Measurements from ENCODE around the gene EFNA3. TPM values are rescaled to one million over a fixed set of nuclear protein-coding genes. Genes with fewer than 3 reads are reported as not detected.

EFNA3 gene
- polyA plus RNA-seq, 3 donors: 6.3 to 8.8 (median 8.4) TPM

- DNase-seq: no peak
These were observed 13.7 kb upstream of the EFNA3 start for GRCh38 chr1:155064832-155065429.

GRCh38 chr1:155066777-155067176, 11.9 kb upstream of the EFNA3 start:
- no peak for DNase-seq

- no peak for DNase-seq
These were observed 10.0 kb upstream of the EFNA3 start for GRCh38 chr1:155068599-155068998.

- no peak for DNase-seq
These were observed 9.0 kb upstream of the EFNA3 start for GRCh38 chr1:155069551-155070157.

- DNase-seq: no peak
These were observed 8.4 kb upstream of the EFNA3 start for GRCh38 chr1:155070158-155070621.

GRCh38 chr1:155070721-155071569, 7.7 kb upstream of the EFNA3 start:
- peak; percentile 79 for DNase-seq

- no peak for DNase-seq
These were observed 6.9 kb upstream of the EFNA3 start for GRCh38 chr1:155071701-155072100.

- DNase-seq: no peak
These were observed 5.9 kb upstream of the EFNA3 start for GRCh38 chr1:155072531-155073289.

GRCh38 chr1:155073377-155074242, 5.0 kb upstream of the EFNA3 start:
- no peak for DNase-seq

- no peak for DNase-seq
These were observed 3.1 kb upstream of the EFNA3 start for GRCh38 chr1:155075535-155075934.

- DNase-seq: no peak
These were observed 2.3 kb upstream of the EFNA3 start for GRCh38 chr1:155076371-155076770.

GRCh38 chr1:155077346-155077745, 1.3 kb upstream of the EFNA3 start:
- DNase-seq: no peak

GRCh38 chr1:155077758-155078445, 735 bp upstream of the EFNA3 start:
- no peak for DNase-seq

GRCh38 chr1:155079210-155079486, 511 bp downstream of the EFNA3 start:
- no peak for DNase-seq

- DNase-seq: no peak
These were observed 1.1 kb downstream of the EFNA3 start for GRCh38 chr1:155079487-155080311.

- peak; percentile 85 for DNase-seq
These were observed 1.9 kb downstream of the EFNA3 start for GRCh38 chr1:155080312-155081228.

GRCh38 chr1:155081472-155082300, 3.0 kb downstream of the EFNA3 start:
- no peak for DNase-seq
